NB4 (cell line): ENCODE data around the gene KRTAP10-8.

Experiments
- CTCF ChIP-seq: IDR thresholded peaks from one replicate; pipeline ENCODE4 v1.5.1; 2012; ENCODE audit warnings: low read depth, low read length
- MAX ChIP-seq: IDR thresholded peaks from 2 replicates; pipeline ENCODE4 v1.6.1; 2011; ENCODE audit warnings: low read depth, low read length
- POLR2A ChIP-seq: IDR thresholded peaks from 2 replicates; pipeline ENCODE4 v1.6.1; 2011; ENCODE audit warnings: mild to moderate bottlenecking; ENCODE audit not compliant: insufficient read length; ENCODE audit errors: extremely low read depth

- TF ChIP-seq POLR2A (no peak), CTCF (no peak), MAX (no peak)
Measured at GRCh38 chr21:44583800-44584147, 28.1 kb upstream of the KRTAP10-8 start.
